ENCODE measurements around the gene HCFC1. TPM values are rescaled to one million over a fixed set of nuclear protein-coding genes. Genes with fewer than 3 reads are reported as not detected.

Gene HCFC1
- polyA plus RNA-seq (ENCODE audit: insufficient read length in 3 of 3), result 10 to 100 TPM; 31.7 to 37.5 (median 36.7) TPM

- peak; percentile 56 to 79 (median 74) for DNase-seq (ENCODE audit: low read depth in 3 of 3, low spot score in 2 of 3)
Observed at GRCh38 chrX:153971450-153972367, at the start of gene HCFC1. Gene HCFC1, minus strand, starts transcription at chrX:153971818. Its CDS starts 978 bp downstream, at chrX:153970840.

- no peak for DNase-seq (ENCODE audit: low read depth in 3 of 3, low spot score in 2 of 3)
Observed at GRCh38 chrX:154021131-154021611, 49.6 kb upstream of the HCFC1 start.

GRCh38 chrX:154020536-154021115 lies 49.0 kb upstream of the HCFC1 start:
- DNase-seq (ENCODE audit: low read depth in 3 of 3, low spot score in 2 of 3), result no peak

DNA sequence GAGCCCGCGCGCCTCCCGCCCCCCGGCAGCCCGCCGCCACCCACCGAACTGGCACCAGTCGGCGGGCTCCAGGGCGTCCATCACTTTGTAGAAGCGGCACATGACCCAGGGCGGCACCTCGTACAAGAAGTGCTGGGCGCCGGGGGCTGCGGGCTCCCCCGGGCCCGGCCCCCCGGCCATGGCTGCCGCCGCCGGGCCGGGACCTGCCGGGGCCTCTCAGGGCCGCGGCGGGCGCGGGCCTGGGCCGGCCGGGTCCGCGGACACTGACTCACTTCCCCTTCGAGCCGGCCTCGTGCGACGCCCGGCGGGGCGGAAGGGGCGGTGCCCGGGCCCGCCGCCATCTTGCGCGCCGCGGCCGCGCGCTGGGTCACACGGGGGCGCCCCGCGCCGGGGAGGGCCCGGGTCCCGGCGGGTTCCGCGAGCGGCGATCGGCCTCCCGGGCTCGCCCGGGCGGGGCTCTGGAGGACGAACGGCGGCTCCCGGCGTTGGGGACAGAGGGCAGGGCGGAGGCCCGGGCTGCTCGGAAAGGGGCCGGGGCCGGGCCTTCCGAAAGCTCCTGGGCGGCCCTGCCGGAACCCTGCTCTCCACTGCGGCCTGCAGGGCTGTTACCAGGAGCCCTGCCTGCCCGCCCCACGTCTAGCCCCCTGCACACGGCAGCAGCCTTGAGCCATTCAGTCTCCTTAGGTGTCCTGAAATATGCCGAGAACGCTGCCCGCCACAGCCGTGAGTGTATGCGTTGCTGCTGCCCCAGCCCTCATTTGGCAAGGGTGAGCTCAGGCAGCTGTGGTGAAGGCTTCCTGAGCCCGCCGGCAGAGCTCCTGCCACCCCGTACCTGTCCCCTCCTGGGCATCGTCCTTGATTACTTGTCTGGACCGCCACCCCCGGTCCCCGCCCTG lies 48.3 kb upstream of the HCFC1 start, which contains the start of gene IRAK1:
IRAK1 (minus strand) TSS at position 270 of the 896 bp plus-strand sequence; CDS start at position 180, 90 bp downstream.
- no peak for DNase-seq (ENCODE audit: low read depth in 3 of 3, low spot score in 2 of 3)

- no peak for DNase-seq (ENCODE audit: low read depth in 3 of 3, low spot score in 2 of 3)
Observed at GRCh38 chrX:154019061-154019621, 47.5 kb upstream of the HCFC1 start.

GRCh38 chrX:154018518-154019060 lies 47.0 kb upstream of the HCFC1 start:
- no peak for DNase-seq (ENCODE audit: low read depth in 3 of 3, low spot score in 2 of 3)

GRCh38 chrX:154017766-154018517 lies 46.3 kb upstream of the HCFC1 start:
- no peak for DNase-seq (ENCODE audit: low read depth in 3 of 3, low spot score in 2 of 3)

GRCh38 chrX:154016366-154017076 lies 44.9 kb upstream of the HCFC1 start:
- no peak for DNase-seq (ENCODE audit: low read depth in 3 of 3, low spot score in 2 of 3)

DNA sequence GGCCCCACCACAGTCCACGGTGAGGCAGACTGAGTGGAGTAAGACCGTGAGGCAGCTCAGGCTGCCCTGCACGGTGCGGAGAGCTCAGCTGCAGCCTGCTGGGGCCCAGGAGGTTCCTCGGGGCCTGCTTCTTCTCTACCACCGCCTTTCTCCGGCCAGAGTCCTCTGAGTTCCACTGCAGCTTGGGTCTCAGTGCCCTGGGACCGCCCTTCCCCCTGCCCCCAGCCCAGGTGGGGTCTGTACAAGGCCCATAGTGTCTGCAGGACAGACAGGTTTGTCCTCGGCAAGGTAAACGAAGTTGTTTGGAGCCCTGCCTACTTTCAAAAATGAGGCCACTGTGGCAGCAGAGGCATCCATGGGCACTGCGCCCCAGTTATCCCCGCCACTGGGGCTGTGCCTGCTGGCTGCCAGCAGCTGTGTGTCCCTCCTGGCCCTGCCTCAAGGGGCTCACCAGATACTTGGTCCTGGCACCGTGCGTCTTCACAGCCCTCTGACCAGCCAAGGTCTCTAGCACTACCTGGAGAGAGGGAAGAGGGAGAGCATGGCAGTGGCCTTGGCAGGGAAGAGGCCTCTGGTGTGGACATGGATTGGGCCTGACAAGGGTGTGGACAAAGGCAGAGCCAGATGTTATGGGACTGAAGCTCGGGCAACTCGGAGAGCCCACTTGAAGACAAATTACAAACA lies 44.1 kb upstream of the HCFC1 start:
- no peak for DNase-seq (ENCODE audit: low read depth in 3 of 3, low spot score in 2 of 3)

- DNase-seq (ENCODE audit: low read depth in 3 of 3, low spot score in 2 of 3), result no peak
Observed at GRCh38 chrX:154014429-154015380, 43.1 kb upstream of the HCFC1 start.

DNA sequence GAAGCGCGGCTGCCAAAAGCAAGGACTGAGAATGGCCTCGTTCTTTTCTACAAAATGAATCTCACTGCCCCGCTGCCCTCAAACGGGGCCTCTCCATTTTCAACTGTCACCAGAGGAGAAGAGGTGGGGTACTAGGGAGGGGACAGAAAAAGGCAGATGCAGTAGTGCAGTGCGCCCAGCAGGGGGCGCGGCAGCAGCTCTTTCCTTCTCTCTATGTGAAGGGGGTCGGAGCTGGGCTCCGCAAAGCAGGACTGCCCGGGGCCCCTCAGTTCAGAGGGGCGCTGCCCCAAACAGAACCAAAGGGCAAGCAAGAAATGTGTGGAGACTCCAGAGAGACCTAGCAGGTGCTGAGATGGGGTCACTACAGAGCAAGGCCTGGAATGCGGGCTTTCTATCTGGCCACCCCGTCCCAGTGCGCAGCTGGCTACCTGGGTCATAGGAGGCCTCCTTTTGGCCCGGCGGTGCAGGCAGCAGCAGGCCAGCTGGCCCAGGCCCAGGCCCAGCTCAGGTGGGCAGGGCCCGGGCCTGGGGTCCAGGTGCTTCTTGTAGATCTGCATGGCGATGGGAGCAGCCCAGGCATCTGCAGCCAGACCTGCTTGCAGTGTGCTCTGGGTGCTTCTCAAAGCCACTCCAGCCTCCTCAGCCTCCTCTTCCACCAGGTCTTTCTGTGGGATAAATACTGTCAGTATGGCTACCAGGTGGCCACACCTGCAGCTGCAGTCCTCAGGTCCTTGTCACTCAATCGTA lies 42.2 kb upstream of the HCFC1 start:
- DNase-seq (ENCODE audit: low read depth in 3 of 3, low spot score in 2 of 3), result peak in 1 of 3 donors; percentile 16

DNA sequence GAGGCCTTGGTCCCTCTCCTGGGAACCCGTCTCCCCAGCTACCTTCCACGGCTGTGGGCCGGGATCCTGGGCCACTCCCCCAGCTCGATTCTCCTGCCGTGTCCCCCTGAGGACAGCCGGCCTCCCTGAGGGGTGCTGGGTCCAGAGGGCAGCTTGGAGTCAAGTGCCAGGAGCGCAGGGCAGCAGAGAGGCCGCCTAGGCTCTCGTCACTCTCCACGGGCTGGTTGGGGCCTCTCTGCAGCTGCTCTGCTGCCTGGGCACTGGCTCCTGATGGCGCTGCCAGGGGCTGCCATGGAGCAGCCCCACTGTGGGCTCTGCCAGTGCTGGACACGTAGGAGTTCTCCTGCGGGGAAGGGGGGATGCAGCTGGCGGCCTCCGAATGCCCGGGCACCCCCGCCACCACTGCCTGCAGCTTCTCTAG lies 41.4 kb upstream of the HCFC1 start:
- DNase-seq (ENCODE audit: low read depth in 3 of 3, low spot score in 2 of 3), result no peak

GRCh38 chrX:154012336-154012991 lies 40.8 kb upstream of the HCFC1 start:
- DNase-seq (ENCODE audit: low read depth in 3 of 3, low spot score in 2 of 3), result no peak

DNA sequence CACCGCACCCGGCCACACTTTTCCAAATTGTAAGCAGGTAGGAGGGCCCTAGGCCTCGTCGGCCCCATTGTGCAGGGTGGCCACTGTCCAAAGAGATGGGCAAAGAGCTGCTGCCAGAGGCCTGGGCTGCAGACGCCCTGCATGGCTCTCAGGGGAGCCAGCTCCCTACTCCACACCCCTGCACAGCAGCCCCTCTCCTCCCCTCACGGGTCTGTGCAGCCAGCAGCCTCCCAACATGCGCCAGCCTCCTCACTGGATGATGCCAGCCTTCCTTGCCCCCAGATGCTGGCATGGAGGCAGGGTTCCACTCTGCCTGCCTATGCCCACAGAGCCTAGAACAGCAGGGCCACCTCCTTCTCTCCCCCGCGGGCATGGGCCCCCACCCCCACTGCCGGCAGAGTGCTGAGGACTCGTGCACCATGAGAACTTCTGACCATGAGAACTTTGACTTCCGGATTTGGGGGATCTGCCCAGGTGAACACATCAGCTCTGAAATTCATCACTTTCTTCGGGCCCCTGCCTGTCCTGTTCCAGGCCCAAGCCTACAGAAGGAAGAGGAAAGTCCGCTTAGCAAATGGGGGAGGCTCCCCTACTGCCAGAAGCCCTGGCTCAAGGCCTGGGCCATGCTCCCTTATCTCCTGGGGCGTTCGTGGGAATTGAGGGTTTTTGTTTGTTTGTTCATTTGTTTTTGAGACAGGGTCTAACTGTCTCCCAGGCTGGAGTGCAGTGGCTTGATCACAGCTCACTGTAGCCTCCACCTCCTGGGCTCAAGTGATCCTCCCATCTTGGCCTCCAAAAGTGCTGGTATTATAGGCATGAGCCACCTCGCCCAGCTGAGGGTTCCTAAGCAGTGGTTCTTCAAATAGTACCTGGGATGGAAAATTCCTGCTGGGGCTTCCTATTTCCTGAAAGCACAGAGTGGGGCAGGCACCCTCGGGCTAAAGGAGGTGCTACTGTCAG lies 40.0 kb upstream of the HCFC1 start:
- no peak for DNase-seq (ENCODE audit: low read depth in 3 of 3, low spot score in 2 of 3)
